GM12873 (cell line): ENCODE data around the gene SLC25A1.

Source experiments
- CTCF ChIP-seq: IDR thresholded peaks from 2 replicates; pipeline ENCODE4 v1.5.1; 2012; ENCODE audit warnings: low read depth, mild to moderate bottlenecking, moderate library complexity, low read length, control low read depth; ENCODE audit not compliant: insufficient read depth; ENCODE audit errors: missing control alignments

The SLC25A1 gene

GRCh38 chr22:19213442-19214077 is 35.0 kb upstream of the SLC25A1 start:
- no peak for TF ChIP-seq CTCF

- TF ChIP-seq CTCF: no peak
Measured at GRCh38 chr22:19213001-19213400, 34.5 kb upstream of the SLC25A1 start.

- no peak for TF ChIP-seq CTCF
Measured at GRCh38 chr22:19212302-19212870, 33.9 kb upstream of the SLC25A1 start.

- TF ChIP-seq CTCF: no peak
Measured at GRCh38 chr22:19210188-19210587, 31.7 kb upstream of the SLC25A1 start.

- no peak for TF ChIP-seq CTCF
Measured at GRCh38 chr22:19208287-19208847, 29.8 kb upstream of the SLC25A1 start.

- no peak for TF ChIP-seq CTCF
Measured at GRCh38 chr22:19207884-19208283, 29.3 kb upstream of the SLC25A1 start.

GRCh38 chr22:19207401-19207808 is 28.9 kb upstream of the SLC25A1 start:
- no peak for TF ChIP-seq CTCF
